GM12873 (cell line): ENCODE data around the gene REXO2.

Source experiments
- CTCF ChIP-seq: IDR thresholded peaks from 2 replicates; pipeline ENCODE4 v1.5.1; 2012; ENCODE audit warnings: low read depth, mild to moderate bottlenecking, moderate library complexity, low read length, control low read depth; ENCODE audit not compliant: insufficient read depth; ENCODE audit errors: missing control alignments

Gene REXO2

GRCh38 chr11:114441921-114442320 lies 2.7 kb downstream of the REXO2 start:
- no peak for TF ChIP-seq CTCF

GRCh38 chr11:114442536-114442935 lies 3.3 kb downstream of the REXO2 start:
- TF ChIP-seq CTCF, result no peak

GRCh38 chr11:114447444-114447843 lies 8.2 kb downstream of the REXO2 start:
- TF ChIP-seq CTCF, result no peak

- no peak for TF ChIP-seq CTCF
Observed at GRCh38 chr11:114447892-114448291, 8.6 kb downstream of the REXO2 start.

GRCh38 chr11:114448749-114449482 lies 9.6 kb downstream of the REXO2 start:
- no peak for TF ChIP-seq CTCF

- TF ChIP-seq CTCF, result no peak
Observed at GRCh38 chr11:114449845-114450244, 10.6 kb downstream of the REXO2 start.

- no peak for TF ChIP-seq CTCF
Observed at GRCh38 chr11:114452399-114452798, 13.1 kb downstream of the REXO2 start.
